Measurements from ENCODE around the gene RSPO1. TPM values are rescaled to one million over a fixed set of nuclear protein-coding genes. Genes with fewer than 3 reads are reported as not detected.

Gene RSPO1
- polyA plus RNA-seq, 1 experiment: 0.05 TPM

DNA sequence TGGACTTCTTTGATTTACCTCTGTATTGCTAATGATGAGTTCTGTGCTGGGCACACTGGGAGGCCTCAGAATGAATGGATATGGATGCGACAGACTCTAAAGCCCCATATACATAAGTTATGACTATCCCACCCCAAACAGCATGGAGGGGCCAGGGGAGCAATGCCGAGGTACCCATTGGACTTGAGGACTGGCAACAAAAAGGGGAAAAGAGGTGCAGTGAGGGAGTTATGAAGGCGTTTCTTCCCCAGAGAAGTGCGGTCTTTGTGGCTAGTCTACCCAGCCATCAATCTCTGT lies 42.4 kb upstream of the RSPO1 start:
- ChIA-PET POLR2A (no interaction called here), CTCF (interaction anchor here (1.5 to 18.5 kb wide), 2 partner anchors 15 to 74 kb away, joined by 3 to 214 read pairs; partner anchors contain the start of gene CDCA8)
- Histone ChIP-seq H3K4me3 (ENCODE audit: low read depth, low read length) (no peak overlapping the region), H3K36me3 (ENCODE audit: control insufficient read depth, insufficient read depth, low read length) (0 out of 2 replicates have a peak, but pooled peaks cover 2% of the 10 kb centered on the region), H3K27me3 (ENCODE audit: control insufficient read depth, insufficient read depth, low read length) (peaks cover 15% of the 10 kb centered on the region)
- no peak for TF ChIP-seq CTCF (IDR thresholded peaks at IDR 0.05; ENCODE audit: insufficient read depth, low read depth, low read length)
- no peak for DNase-seq (ENCODE audit: low read depth)

DNA sequence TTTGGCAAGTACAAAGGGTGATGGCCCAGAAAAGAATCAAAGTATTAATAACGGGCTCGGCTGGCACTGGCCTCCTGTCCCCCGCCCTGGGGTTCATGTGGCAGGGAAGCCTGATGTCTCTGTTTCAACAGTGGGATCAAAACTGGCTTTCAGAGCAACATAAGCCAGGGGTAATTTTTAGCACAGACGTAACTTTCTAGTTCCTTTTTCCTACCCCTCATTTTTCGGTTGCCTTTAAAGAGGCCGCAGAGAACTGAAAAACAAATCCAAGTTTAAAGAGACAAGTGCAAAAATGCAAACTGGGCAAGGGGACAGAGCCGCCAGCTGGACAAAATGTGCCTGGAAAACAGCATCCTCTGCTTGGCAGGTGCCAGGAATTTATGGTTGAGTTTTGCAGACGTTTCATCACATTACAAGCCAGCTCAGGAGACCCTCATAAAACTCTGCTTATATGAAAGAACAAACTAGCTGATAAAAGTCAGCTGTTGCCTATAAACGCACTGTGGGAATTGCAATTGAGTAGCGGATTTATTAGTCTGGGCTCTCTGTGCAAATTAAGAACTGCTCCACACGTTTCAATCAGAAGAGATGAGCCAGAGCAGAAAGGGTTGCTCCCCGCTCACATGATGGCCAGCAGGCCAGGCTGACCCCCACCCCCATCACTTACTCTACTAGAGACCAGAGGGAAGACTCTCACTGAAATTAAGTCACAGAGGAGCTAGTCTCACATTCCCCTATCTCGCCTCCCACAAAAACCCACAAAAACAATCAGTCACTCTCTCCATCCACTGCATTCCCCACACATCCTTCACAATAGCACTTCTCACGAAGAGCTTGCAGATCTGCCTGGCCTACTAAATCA lies 41.8 kb upstream of the RSPO1 start:
- peak; percentile 25; the same call in 1 of the 2 replicates for TF ChIP-seq CTCF (IDR thresholded peaks at IDR 0.05; ENCODE audit: insufficient read depth, low read depth, low read length)
- ChIA-PET POLR2A (interaction anchor here (0.7 kb wide), 1 partner anchor 80 kb away, joined by 3 read pairs; no protein-coding TSS in a partner anchor), CTCF (interaction anchor here (1.5 to 18.5 kb wide), 2 partner anchors 15 to 74 kb away, joined by 3 to 214 read pairs; partner anchors contain the start of gene CDCA8)
- DNase-seq (ENCODE audit: low read depth): no peak
- Histone ChIP-seq H3K4me3 (ENCODE audit: low read depth, low read length) (no peak overlapping the region), H3K36me3 (ENCODE audit: control insufficient read depth, insufficient read depth, low read length) (0 out of 2 replicates have a peak, but pooled peaks cover 2% of the 10 kb centered on the region), H3K27me3 (ENCODE audit: control insufficient read depth, insufficient read depth, low read length) (peaks cover 15% of the 10 kb centered on the region)

- ChIA-PET POLR2A (interaction anchor here (0.5 kb wide), 1 partner anchor 49 kb away, joined by 4 read pairs; no protein-coding TSS in a partner anchor), CTCF (interaction anchor here (1.0 to 18.5 kb wide), 3 partner anchors 10 to 187 kb away, joined by 4 to 214 read pairs (median 18); no protein-coding TSS in a partner anchor)
- no peak for TF ChIP-seq CTCF (IDR thresholded peaks at IDR 0.05; ENCODE audit: insufficient read depth, low read depth, low read length)
- Histone ChIP-seq H3K27me3 (ENCODE audit: control insufficient read depth, insufficient read depth, low read length) (peaks cover 17% of the 10 kb centered on the region), H3K4me3 (ENCODE audit: low read depth, low read length) (no peak overlapping the region), H3K36me3 (ENCODE audit: control insufficient read depth, insufficient read depth, low read length) (no peaks in the 10 kb centered on the region)
- DNase-seq (ENCODE audit: low read depth): no peak
Observed at GRCh38 chr1:37673920-37674319, 39.2 kb upstream of the RSPO1 start.

GRCh38 chr1:37672136-37672870 lies 37.6 kb upstream of the RSPO1 start:
- CTCF ChIA-PET: interaction anchor here (1.1 to 4.1 kb wide), 4 partner anchors 10 to 185 kb away, joined by 3 to 18 read pairs (median 4); no protein-coding TSS in a partner anchor
- no peak for DNase-seq (ENCODE audit: low read depth)
- TF ChIP-seq CTCF (IDR thresholded peaks at IDR 0.05; ENCODE audit: insufficient read depth, low read depth, low read length): no peak
- Histone ChIP-seq H3K4me3 (ENCODE audit: low read depth, low read length) (no peak overlapping the region), H3K27me3 (ENCODE audit: control insufficient read depth, insufficient read depth, low read length) (peaks cover 18% of the 10 kb centered on the region), H3K36me3 (ENCODE audit: control insufficient read depth, insufficient read depth, low read length) (no peaks in the 10 kb centered on the region)
- POLR2A ChIA-PET: no interaction called here

- no peaks in the 10 kb centered on the region for H3K36me3 ChIP-seq (ENCODE audit: control insufficient read depth, insufficient read depth, low read length)
- H3K4me3 ChIP-seq (ENCODE audit: low read depth, low read length): no peak overlapping the region
- TF ChIP-seq CTCF (IDR thresholded peaks at IDR 0.05; ENCODE audit: insufficient read depth, low read depth, low read length): no peak
- H3K27me3 ChIP-seq (ENCODE audit: control insufficient read depth, insufficient read depth, low read length): peaks cover 24% of the 10 kb centered on the region
- no peak for DNase-seq (ENCODE audit: low read depth)
- CTCF ChIA-PET: interaction anchor here (1.1 to 4.1 kb wide), 4 partner anchors 9 to 184 kb away, joined by 3 to 18 read pairs (median 4); no protein-coding TSS in a partner anchor
- POLR2A ChIA-PET: no interaction called here
Observed at GRCh38 chr1:37671261-37671660, 36.6 kb upstream of the RSPO1 start.

All from BJ (cell line).